Activated naive CD4-positive, alpha-beta T cell treated with Interleukin-2 at 50 U/mL for 16 hours (primary cell): ENCODE results near the gene SLC1A3.
A peak's percentile ranks its signal among the peaks of the same experiment; 100 is the strongest.
"Not testable (repeated sequence)": the region's sequence is repeated elsewhere in the genome, so short reads cannot be mapped to it uniquely, and the experiment has no call there.

Experiments
- DNase-seq: peaks from one replicate; pipeline ENCODE4 v3.0.0-alpha.2; 2020

The SLC1A3 gene

DNA sequence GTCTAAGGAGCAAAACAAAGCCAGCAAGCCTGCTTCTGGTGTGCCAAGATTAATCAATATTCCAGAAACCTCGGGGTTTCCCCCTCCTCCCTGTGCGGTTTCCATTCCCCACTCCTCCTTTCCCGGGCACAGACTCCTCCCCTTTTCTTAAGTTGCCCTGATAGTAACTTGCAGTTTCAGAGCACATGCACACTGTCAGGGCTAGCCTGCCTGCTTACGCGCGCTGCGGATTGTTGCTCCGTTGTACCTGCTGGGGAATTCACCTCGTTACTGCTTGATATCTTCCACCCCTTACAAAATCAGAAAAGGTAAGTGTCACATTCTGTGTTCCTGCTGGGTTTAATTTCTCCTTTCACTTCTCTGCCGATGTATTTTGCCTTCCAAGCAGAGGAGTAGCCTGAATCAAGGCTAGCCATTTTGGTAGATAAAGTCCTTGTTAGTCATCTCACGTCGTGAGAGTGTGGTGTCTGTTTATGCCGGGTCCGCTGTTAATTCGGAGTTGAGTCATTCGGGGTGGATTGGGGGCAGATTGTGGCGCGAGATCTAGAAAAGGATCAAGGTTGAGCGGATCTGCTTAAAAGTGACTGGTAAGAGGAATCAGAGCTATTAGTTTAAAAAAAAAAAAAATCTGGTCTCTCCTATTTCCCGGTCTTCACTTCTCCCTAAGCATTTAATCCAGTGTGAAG, at the start of gene SLC1A3:
TSS of gene SLC1A3 (plus strand) at position 179 of the 686 bp plus-strand sequence. CDS start 1,818 bp downstream, outside the sequence.
- peak; percentile 12 for DNase-seq

DNA sequence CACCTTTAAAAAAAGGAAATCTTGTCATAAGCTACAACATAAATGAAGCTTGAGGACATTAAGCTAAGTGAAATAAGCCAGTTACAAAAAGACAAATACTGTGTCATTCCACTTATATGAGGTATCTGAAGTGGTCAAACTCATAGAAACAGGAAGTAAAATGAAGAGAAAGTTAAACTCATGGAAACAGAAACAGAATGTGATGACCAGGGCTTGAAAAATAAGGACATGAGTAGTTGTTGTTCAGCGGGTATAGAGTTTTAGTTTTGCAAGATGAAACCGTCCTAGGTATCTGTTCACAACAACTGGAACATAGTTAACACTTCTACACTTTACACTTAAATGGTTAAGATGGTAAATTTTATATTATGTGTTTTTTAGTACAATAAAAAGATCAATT, 47.8 kb upstream of the SLC1A3 start:
- no peak for DNase-seq

DNA sequence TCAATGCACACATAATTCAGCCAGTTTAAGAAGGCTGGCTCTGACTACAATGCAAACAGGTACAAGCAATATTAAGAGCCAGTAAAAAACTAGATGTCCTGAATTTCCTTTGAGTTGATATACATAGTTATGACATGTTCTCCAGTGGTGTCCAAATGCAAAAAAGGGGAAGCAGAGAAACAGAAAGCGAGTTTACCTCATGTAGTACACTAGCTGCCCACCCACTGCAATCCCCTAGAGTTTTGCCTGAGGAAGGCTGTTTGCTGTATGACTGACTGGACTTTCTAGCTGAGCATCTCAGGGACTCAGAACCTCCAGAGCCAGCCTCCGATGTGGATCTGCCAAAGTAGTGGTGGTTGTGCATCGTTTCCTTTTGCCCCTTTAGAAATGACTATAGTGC, 44.8 kb upstream of the SLC1A3 start:
- no peak for DNase-seq

DNA sequence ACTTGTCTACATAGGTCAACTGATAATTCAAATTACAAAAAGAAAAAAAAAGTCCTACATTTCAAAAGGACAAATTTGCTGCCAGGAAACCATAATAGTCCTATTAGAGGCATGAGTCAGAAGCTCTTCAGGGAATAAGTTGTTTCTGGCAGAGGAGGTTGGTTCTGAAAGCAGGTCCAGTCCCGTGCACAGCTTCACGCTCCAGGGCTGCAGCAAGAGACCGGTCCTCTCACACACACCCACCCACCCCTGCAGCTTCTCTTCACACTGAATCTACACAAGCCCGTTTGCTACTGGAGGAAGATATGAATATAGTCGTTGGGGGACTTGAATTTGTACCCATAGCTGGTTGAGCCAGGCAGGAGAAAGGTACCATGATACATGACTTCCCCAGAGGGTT, 36.9 kb upstream of the SLC1A3 start:
- DNase-seq, result no peak

DNA sequence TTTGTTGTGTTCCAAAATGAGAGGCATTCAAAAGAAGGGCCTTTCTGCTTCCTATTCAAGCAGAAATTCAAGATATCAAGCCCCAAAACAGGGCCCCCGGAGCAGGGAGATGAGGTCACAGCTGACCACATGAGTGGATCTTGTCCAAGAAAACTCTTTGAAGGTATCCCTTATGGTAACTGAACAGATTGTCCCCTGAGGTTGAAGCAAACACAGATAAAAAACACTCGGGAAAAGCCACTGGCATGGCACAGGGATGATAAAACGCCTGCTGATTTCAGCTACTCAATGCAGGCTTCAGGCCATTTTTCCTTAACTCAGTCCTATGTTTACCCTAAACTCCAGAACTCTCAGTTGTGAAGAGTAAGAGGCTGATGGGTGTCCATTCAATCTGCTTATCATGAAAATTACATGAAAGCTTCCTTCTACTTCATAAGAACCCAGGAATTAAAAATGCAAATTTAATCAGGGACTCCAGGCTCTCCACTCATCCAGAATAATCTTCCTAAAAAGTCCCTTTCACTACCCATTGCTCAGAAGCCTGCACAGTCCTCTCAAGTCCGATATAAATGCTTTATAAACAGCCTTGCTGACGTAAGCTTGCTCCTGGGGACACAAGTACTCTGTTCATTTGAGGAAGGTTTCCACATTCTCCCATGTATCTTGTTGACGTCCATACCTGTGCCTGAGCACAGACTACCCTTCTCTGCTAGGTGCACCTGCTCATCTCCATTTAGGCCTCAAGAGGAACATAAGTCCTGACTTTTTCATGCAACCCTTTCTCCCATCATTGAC, 35.9 kb upstream of the SLC1A3 start:
- no peak for DNase-seq

DNA sequence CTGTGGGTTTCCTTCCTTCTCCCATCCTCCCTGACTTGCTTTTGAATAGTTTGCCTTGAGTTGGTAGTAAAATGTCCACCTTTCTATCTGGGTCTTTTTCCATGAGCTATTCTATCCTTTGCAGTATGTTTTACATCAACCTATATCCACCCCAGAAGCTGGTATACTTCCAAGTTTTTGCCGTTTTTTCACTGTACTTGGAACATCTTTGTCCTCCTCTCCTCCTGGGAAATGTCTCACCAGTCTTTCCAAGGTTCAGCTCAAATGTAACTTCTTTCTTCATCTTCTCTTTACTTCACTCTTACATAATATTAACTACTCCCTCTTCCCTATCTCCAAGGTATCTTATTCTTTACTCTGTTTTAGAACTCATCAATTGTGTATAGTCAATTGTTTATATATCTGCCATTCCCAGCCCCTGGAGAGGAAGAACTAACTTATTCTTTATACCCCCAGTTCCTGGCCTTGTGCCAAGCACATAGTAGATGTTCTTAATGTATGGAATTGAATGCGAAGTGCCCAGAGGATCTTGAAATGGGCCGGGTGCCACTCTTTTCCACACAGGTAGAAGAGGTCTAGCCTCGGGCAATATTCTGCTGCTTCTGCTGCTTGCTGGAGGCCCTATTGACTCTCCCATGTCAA, 34.9 kb upstream of the SLC1A3 start:
- DNase-seq, result no peak

DNA sequence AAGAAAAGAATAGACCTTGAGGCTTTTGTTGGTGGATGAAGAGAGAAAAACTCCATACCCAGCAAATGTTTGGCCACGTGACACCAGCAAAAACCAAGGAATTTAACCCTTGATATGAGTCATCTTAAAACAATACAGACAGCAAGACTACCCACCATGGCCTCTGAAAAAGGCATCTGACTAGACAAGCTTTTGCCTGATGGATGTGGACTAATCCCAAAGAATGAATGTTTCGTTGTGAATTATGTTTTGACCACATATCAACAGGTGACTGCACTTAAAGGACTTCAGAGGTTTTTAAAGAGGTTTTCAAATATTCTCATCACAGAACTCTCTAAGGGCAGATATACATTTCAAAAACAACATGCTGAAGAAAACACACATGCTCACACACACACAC, 33.0 kb upstream of the SLC1A3 start:
- DNase-seq, result no peak

DNA sequence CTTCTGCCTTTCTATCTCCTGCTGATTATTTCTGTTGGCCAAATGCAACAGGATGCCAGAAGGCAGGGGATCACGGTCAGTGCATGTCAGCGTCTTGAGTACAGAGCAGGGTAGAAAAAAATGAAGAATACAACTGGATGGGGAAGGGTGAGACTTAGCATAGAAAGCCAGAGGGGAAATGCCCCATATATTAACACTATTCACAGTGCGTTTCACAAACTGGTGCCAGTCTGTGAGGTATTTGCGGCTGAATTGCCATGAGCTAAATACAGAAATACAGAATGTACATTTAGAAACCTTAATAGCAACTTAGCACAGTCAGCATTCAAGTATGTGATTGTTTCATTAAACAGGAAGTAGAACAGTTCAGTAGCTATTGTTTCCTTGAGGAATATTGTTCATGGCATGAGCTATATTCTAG, 31.0 kb upstream of the SLC1A3 start:
- DNase-seq, result no peak

DNA sequence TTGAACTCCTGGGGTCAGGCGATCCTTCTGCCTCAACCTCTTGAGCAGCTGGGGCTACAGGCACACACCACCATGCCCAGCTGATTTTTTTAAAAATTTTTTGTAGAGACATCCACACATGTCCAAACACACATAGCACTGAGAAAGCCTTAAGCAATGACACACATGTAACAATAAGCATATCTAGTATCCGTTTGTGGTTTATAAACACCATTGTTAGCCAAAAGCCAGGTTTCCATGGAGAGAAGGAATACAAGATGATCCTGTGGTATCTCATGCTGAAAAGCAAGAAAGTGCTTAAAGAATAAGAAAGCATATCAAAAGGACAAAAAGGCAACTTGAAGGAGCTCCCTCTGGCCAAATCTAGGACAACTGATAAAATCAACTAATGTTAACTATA, 29.7 kb upstream of the SLC1A3 start:
- DNase-seq, result no peak

DNA sequence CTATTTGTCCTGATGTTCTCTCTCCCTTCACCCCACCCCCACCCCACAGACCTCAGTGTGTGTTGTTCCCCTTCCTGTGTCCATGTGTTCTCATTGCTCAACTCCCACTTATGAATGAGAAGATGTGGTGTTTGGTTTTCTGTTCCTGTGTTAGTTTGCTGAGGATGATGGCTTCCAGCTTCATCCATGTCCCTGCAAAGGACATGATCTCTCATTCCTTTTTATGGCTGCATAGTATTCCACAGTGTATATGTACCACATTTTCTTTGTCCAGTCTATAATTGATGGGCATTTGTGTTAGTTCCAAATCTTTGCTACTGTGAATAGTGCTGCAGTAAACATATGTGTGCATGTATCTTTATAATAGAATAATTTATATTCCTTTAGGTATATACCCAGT, 26.5 kb upstream of the SLC1A3 start:
- not testable (repeated sequence) for DNase-seq

DNA sequence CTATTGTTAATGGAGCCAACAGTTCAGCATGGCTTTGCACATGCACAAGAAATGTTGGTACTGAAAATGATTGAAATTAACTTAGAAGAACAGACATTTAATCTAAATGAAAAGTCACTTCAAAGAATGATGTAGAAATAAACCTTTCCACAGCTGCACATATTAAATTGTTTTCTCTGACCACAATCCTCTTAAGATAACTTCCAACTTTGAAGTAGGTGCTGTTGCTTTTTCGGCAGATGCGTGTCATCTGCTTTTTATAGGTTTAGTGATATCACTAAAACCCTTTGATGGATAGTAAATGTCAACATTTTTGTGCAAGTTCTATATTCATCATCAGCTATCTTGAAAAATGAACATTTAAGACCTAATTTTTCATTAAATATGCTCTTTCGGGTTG, 25.3 kb upstream of the SLC1A3 start:
- DNase-seq, result no peak

DNA sequence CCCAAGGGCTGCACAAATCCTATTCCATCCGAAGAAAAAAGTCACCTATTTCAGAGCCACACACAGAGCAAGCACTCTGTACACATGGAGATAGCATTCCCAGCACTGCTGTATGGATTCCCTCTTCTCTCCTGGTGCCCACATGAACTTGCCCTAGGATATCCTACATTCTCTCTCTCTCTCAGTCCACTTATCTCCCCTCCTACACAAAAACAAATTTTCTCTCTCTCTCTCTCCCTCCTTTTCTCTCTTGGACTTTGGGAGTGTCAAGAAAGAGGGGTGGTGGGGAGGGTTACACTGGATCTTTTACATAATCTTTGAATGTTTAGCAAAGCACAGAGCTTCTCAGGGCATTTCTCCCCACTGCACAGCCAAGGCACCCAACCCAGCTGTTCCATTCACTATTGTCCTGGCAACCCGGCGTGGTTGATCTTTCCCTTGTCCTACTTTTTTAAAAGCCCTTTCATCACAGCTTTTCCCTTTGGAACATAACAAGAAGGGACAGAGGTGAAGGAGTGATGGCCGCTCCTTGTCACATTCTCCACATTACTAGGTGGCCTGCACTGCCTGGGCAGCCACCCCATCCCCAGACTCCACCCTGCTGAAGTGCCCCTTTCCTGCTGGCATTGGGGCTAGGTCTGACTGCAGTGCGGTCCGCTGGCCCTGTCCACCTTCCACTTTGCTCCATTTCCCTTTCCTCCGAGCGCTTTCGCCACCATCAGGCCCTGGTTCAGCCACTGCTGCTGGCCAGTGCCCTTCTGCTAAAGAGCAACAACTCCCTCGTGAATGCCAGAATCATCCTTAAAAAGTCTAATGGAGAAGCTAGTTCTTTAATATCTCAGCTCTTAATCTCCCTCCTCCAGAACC, 22.2 kb upstream of the SLC1A3 start:
- DNase-seq, result no peak

DNA sequence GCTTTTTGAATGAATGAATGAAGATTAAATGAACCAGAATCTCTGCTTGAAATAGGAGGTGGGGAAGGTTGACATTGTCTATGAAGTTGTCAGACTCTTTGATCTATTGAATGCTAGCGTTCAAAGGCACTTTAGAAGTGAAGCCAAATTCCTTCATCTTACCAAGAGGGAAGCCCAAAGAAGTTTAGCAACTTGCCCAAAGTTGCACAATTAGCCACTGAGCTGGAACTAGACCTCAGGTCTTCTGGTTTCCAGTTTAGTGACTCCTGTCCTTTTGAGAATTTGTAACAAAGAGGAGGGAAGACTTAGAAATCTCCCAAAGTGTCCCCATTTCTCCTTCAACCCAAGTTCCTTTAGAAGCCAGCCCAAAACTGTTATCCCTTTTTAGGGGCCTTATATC, 20.7 kb upstream of the SLC1A3 start:
- DNase-seq, result no peak

DNA sequence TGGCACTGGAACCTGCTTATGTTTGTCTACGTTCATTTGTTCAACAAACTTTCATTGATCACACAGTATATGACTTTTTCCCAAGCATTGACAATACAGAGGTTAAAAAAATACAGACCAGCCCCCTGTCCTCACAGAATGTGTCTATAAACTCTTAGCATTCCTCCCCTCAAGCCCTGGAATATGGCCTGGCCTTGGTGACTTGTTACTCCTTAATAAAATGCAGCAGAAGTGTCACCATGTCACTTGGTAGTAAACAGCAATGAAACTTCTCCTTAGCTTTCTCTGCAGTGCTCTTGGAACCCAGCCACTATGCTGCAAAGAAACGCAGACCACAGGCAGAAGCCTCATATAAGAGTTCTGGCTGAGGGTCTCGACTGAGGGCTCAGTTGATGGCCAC, 19.1 kb upstream of the SLC1A3 start:
- no peak for DNase-seq

DNA sequence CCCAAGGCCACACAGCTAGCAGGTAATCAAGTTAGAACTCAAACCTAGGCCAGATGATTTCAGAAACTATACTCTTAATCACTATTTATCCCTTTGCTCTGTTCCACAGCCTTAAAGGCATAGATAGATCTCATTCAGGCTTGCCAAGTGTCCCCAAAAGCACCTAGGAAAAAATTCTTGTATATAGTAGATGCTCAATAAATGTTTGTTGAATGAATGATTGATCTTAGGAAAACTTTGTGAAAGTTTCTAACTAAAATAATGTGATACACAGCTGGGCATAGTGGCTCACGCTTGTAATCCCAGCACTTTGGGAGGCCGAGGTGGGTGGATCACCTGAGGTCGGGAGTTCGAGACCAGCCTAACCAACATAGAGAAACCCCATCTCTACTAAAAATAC, 16.7 kb upstream of the SLC1A3 start:
- not testable (repeated sequence) for DNase-seq

DNA sequence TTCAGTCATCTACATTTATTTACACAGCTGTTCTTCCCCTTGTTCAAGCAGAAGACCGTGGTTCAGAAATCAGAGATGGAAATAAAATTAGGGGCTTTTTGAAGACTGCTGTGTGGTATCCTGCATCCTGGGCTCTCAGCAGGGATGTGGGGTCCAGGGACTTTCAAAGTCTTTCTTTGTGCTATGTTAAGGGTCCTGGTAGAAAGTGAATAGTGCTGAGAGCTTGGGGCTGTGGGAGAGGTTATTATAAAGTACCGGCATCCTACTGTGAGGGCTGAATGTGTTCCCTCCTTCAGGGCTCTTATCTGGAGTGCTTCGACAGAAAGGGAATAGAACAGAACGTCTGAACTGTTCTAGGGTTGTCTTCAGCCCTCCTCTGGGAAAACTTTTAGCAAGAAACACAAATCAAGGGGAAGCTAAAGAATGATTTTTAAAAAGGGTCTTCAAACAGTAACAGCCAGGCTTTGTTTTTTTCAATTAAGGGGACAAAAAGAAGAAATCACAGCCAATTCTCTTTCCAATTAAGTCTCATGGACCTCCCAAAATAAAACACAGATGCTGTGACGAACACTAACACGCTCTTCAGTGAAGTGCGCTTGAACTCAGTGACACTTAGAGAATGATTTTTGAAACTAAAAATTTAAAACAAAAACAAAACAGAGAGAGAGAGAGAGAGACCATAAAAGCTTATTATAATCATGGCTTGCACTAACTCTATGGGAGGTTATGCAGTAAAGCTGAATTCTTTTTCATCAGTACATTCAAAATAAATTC, 15.7 kb upstream of the SLC1A3 start:
- no peak for DNase-seq

DNA sequence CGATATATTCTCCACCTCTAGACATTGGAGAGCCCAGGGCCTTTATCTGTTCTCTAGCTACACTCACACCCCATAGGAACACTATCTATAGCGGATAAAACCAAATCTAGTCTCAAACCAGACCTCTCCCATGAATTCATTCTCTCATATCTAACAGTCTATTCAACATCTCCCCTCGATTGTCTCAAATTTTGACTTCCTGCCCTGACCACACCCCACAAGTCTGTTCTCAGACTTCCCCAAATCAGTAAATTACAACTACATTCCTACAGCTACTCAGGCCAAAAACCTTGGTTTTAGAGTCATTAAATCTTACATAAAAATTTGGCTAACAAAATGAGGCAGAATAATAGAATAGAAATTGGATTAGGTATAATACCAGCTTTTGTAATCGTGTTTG, 12.5 kb upstream of the SLC1A3 start:
- DNase-seq, result no peak

DNA sequence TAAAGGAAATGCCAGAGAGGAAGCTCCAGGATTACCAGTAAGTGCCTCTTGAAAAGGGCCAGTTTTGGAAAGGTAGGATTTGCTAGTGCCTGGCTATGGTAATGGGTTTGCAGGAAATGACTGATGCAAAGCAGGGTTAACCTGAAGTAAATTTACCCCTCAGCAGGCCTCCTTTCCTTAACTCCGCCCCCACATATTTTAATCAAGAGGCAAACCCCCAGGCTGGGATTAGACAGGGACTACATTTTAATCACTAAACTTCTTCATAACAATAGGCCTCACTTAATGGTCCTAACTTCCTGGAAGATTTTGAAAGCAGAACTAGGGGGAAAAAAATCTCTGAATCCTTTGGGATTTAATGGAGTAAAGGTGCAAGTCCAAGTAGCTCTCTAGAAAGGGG, 10.2 kb upstream of the SLC1A3 start:
- DNase-seq, result no peak

DNA sequence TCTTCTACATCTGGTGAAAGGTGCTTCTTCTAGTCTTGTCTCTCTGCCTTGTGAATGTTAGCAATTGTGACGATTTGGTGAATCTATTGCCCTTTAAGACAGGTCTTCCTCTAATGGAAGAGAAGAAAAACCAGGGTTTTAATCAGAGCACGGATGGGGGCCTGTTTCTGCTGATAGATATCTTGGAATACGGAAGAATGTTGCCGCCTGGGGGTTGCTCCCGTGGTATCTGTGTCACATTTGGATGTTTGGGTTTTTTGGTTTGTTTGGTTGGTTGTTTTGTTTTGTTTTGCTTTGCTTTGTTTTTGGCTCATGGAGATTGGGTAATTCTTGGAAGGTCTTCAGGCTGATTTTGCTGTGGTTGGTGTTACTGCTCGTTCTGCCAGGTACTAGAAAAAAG, 9.7 kb upstream of the SLC1A3 start:
- DNase-seq, result no peak

DNA sequence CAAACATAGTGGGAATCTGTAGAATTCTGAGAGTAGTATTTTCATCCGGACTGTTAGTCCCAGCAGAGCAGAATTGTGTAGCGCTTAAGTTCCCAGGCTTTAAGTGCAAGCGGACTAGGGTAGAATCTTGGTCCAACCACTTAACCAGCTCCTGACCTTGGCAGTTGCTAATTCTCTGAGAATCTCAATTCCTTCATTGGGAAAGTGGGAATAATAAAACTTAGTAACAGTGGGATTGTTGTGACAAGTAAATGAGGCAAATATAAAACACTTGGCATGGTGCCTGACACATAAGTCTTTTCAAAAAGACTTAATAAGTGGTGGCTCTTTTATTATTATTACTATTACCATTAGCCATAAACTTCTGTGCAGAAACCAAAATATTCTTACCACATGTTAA, 8.4 kb upstream of the SLC1A3 start:
- DNase-seq, result no peak

DNA sequence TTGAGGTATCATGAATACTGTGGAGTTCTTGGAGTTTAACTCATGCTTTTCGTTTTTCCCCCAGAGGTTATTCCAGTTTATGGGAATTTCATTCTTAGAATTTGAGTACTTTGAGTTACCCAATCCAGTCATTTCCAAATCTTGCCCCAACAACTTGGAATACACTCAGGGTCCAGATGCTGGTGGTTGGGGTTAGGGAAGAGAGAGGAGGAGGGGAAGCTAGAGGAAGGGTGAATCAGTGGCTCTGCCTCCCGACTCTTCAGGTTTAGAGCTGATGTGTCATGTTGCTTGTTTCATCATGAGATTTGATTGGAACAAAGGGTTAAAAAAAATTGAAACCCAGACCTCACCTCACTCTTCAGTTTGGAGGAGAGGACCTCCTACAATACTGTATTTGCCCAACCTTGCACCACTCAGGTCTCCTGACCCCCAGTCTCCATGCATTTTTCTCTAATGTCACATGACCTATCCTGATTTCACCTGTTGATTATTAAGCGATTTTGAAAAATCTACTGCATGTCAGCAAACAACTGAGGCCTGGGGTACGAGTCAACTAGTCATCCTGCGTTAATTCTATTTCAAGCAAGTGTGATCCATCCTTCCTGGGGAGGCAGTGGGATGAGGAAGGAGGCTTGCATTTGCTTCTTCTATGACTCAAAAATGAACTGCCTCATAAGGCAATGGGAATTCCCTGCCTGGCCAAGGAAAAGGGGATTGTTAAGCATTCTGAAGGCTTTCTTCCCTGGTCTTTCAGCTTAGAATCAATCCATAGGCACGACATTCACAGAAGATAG, 6.2 kb upstream of the SLC1A3 start:
- DNase-seq, result no peak
